ENCODE data around the gene MMP10.
A peak's percentile ranks its signal among the peaks of the same experiment; 100 is the strongest.

Gene MMP10

GRCh38 chr11:102810950-102811660 lies 30.7 kb upstream of the MMP10 start:
- TF ChIP-seq CTCF (conservative IDR thresholded peaks at IDR 0.05; ENCODE audit: control insufficient read depth, insufficient read depth, low read depth, low read length): peak; percentile 66
- H3K4me3 ChIP-seq (ENCODE audit: control insufficient read depth, low read depth, low read length): no peak overlapping the region
- DNase-seq (ENCODE audit: low read depth): peak; percentile 38

- H3K4me3 ChIP-seq (ENCODE audit: control insufficient read depth, low read depth, low read length): no peak overlapping the region
- no peak for DNase-seq (ENCODE audit: low read depth)
- no peak for TF ChIP-seq CTCF (conservative IDR thresholded peaks at IDR 0.05; ENCODE audit: control insufficient read depth, insufficient read depth, low read depth, low read length)
These were observed 29.5 kb upstream of the MMP10 start for GRCh38 chr11:102809971-102810370.

GRCh38 chr11:102807921-102808320 lies 27.5 kb upstream of the MMP10 start:
- H3K4me3 ChIP-seq (ENCODE audit: control insufficient read depth, low read depth, low read length): no peak overlapping the region
- peak; percentile 21 for DNase-seq (ENCODE audit: low read depth)
- TF ChIP-seq CTCF (conservative IDR thresholded peaks at IDR 0.05; ENCODE audit: control insufficient read depth, insufficient read depth, low read depth, low read length): peak; percentile 32

GRCh38 chr11:102806296-102806695 lies 25.9 kb upstream of the MMP10 start:
- no peak overlapping the region for H3K4me3 ChIP-seq (ENCODE audit: control insufficient read depth, low read depth, low read length)
- no peak for TF ChIP-seq CTCF (conservative IDR thresholded peaks at IDR 0.05; ENCODE audit: control insufficient read depth, insufficient read depth, low read depth, low read length)
- DNase-seq (ENCODE audit: low read depth): no peak

- TF ChIP-seq CTCF (conservative IDR thresholded peaks at IDR 0.05; ENCODE audit: control insufficient read depth, insufficient read depth, low read depth, low read length): no peak
- H3K4me3 ChIP-seq (ENCODE audit: control insufficient read depth, low read depth, low read length): no peak overlapping the region
- peak; percentile 92 for DNase-seq (ENCODE audit: low read depth)
These were observed 21.9 kb upstream of the MMP10 start for GRCh38 chr11:102802341-102802740.

GRCh38 chr11:102800767-102801166 lies 20.3 kb upstream of the MMP10 start:
- H3K4me3 ChIP-seq (ENCODE audit: control insufficient read depth, low read depth, low read length): no peak overlapping the region
- DNase-seq (ENCODE audit: low read depth): no peak
- no peak for TF ChIP-seq CTCF (conservative IDR thresholded peaks at IDR 0.05; ENCODE audit: control insufficient read depth, insufficient read depth, low read depth, low read length)
